Measurements from ENCODE around the gene RASL11A. TPM values are rescaled to one million over a fixed set of nuclear protein-coding genes. Genes with fewer than 3 reads are reported as not detected.

RASL11A gene
- total and polyA plus RNA-seq, 2 of the 13 experiments (the other 11 are each of a cell fraction or from before 2014, with no cell fraction given) = 3.0 to 4.1 TPM

GRCh38 chr13:27280009-27280656, 9.5 kb downstream of the RASL11A start:
- no peak overlapping the region for H3K4me2 ChIP-seq (ENCODE audit: low read depth, low read length)
- no peaks in the 10 kb centered on the region for H3K36me3 ChIP-seq (replicated peaks in 1 of 2; ENCODE audit: control insufficient read depth in 1 of 2, insufficient read depth in 2 of 2, low read length in 2 of 2)
- H3K4me1 ChIP-seq (ENCODE audit: insufficient read depth, low read length) = peaks cover 13% of the 10 kb centered on the region; the same call in 1 of the 2 replicates
- no peak overlapping the region for H3K27ac ChIP-seq (ENCODE audit: extremely low read length, insufficient read depth, low read length)
- ATAC-seq = no peak; the same call in 2 of the 3 replicates
- DNase-seq (ENCODE audit: low spot score) = no peak
- POLR2A ChIA-PET = no interaction called here
- intact Hi-C loops (cut with micrococcal nuclease; ENCODE audit: unreplicated experiment) (loop anchor here (2.0 kb wide), 1 partner anchor 295 kb away; no protein-coding TSS in a partner anchor), in situ Hi-C loops (cut with HindIII; ENCODE audit: extremely low pct_ligation_motif_present, low pct_unique_long_range_greater_than_20kb) (loop anchor here (5.0 kb wide), 1 partner anchor 293 kb away; no protein-coding TSS in a partner anchor)
- H3K79me2 ChIP-seq (ENCODE audit: insufficient read depth, low read length) = no peaks in the 10 kb centered on the region
- H3K27me3 ChIP-seq (ENCODE audit: control insufficient read depth in 1 of 2, insufficient read depth in 2 of 2, low read length in 2 of 2) = no peaks in the 10 kb centered on the region; a peak in 1 of 5 replicates
- FAIRE-seq = no peak
- TF ChIP-seq TEAD3 (CRISPR knock-in tag; optimal IDR thresholded peaks at IDR 0.05; ENCODE audit: borderline replicate concordance) = no peak
- TF ChIP-seq TOPORS (CRISPR knock-in tag; IDR thresholded peaks at IDR 0.05) = no peak
- TF ChIP-seq PRDM10 (CRISPR knock-in tag; IDR thresholded peaks at IDR 0.05; ENCODE audit: low read depth) = no peak
- TF ChIP-seq TCF7L2 (IDR thresholded peaks at IDR 0.05; ENCODE audit: low read depth, low read length) = no peak
- TF ChIP-seq ZNF468 (CRISPR knock-in tag; IDR thresholded peaks at IDR 0.05) = no peak
- TF ChIP-seq ZBTB43 (CRISPR knock-in tag; conservative IDR thresholded peaks at IDR 0.05) = no peak
- TF ChIP-seq JUND (CRISPR knock-in tag; IDR thresholded peaks at IDR 0.05) = no peak
- TF ChIP-seq ZNF225 (CRISPR knock-in tag; IDR thresholded peaks at IDR 0.05) = no peak
- no peak for TF ChIP-seq DRAP1 (CRISPR knock-in tag; IDR thresholded peaks at IDR 0.05)
- TF ChIP-seq YEATS2 (CRISPR knock-in tag; IDR thresholded peaks at IDR 0.05; ENCODE audit: borderline replicate concordance) = no peak
- no peak for TF ChIP-seq SRSF9 (IDR thresholded peaks at IDR 0.05; ENCODE audit: borderline replicate concordance, insufficient read depth, low read depth, low read length, poor library complexity, severe bottlenecking)
- TF ChIP-seq SP5 (CRISPR knock-in tag; IDR thresholded peaks at IDR 0.05; ENCODE audit: borderline replicate concordance, low read depth) = no peak
- no peak for TF ChIP-seq RFX1 (IDR thresholded peaks at IDR 0.05)
- TF ChIP-seq AKAP8 (CRISPR knock-in tag; IDR thresholded peaks at IDR 0.05) = no peak
- no peak for TF ChIP-seq ZNF343 (CRISPR knock-in tag; IDR thresholded peaks at IDR 0.05)
- no peak for TF ChIP-seq ZBTB1 (CRISPR knock-in tag; IDR thresholded peaks at IDR 0.05; ENCODE audit: borderline replicate concordance)
- no peak for TF ChIP-seq ZNF264 (CRISPR knock-in tag; IDR thresholded peaks at IDR 0.05)
- BruUV-seq (replicated peaks) = no TSS peak
- no peak overlapping the region for H3K4me3 ChIP-seq (replicated peaks in 1 of 3; ENCODE audit: insufficient read depth in 1 of 3, low read depth in 2 of 3, low read length in 3 of 3)
- CTCF ChIA-PET (ENCODE audit: low intra/inter-chr PET ratio, low total read pairs) = no interaction called here
- 26% methylated on average over 3 of the region's 5 CpGs for WGBS (ENCODE audit: low lambda C conversion rate)
- H4K20me1 ChIP-seq (ENCODE audit: insufficient read depth, low read length) = no peaks in the 10 kb centered on the region
- no peak overlapping the region for H3K9ac ChIP-seq (ENCODE audit: insufficient read depth, low read depth, low read length)
- H2AFZ ChIP-seq (ENCODE audit: low read length) = no peak overlapping the region
- H3K9me3 ChIP-seq (ENCODE audit: low read length) = no peaks in the 10 kb centered on the region
